Gastrocnemius medialis (tissue), 4 donors: ENCODE results near the gene POLR3GL. TPM values are rescaled to one million over a fixed set of nuclear protein-coding genes. Genes with fewer than 3 reads are reported as not detected.

Source experiments
- ATAC-seq, 2 donors: fragments of 150-250 bp; one replicate each; pipeline ENCODE4 v1.9.1; 2016
- DNase-seq, 2 donors: peaks; one replicate each; pipeline ENCODE4 v3.0.0-alpha.2; 2019
- H3K27ac ChIP-seq, 4 donors: fragments of 200-600 bp; sonication (generic); 1 replicate in 1 of 4; 2 replicates in 3 of 4; pipeline ENCODE4 v1.5.1; 2016 to 2018; ENCODE audit warnings: mild to moderate bottlenecking in 2 of 4, moderate library complexity in 1 of 4
- H3K27me3 ChIP-seq, 3 donors: fragments of 200-600 bp; sonication (generic) in 2 of 3; 1 replicate in 1 of 3; 2 replicates in 2 of 3; pipeline versions ENCODE4 v1.5.1 to v1.6.0; 2016 to 2019; ENCODE audit warnings: mild to moderate bottlenecking in 1 of 3, moderate library complexity in 1 of 3
- H3K36me3 ChIP-seq, 2 donors: fragments of 200-600 bp; sonication (generic) in 1 of 2; one replicate each; pipeline ENCODE4 v1.5.1; 2017 to 2018
- H3K4me1 ChIP-seq, 2 donors: fragments of 200-600 bp; sonication (generic) in 1 of 2; one replicate each; pipeline ENCODE4 v1.5.1; 2016 to 2017; ENCODE audit warnings: mild to moderate bottlenecking in 2 of 2
- H3K4me3 ChIP-seq, 4 donors: fragments of 200-600 bp; sonication (generic) in 3 of 4; 1 replicate in 1 of 4; 2 replicates in 3 of 4; pipeline ENCODE4 v1.5.1; 2016 to 2019; ENCODE audit warnings: mild to moderate bottlenecking in 2 of 4
- H3K9me3 ChIP-seq, 3 donors: fragments of 200-600 bp; sonication (generic) in 2 of 3; 1 replicate in 1 of 3; 2 replicates in 2 of 3; pipeline ENCODE4 v1.5.1; 2016 to 2019
- POLR2A ChIP-seq, 2 donors: fragments of 450-650 bp; IDR thresholded peaks; one replicate each; pipeline ENCODE4 v1.6.1; 2017; ENCODE audit warnings: antibody characterized with exemption in 2 of 2, mild to moderate bottlenecking in 2 of 2, moderate library complexity in 2 of 2
- in situ Hi-C, 4 donors: fragments of 200-750 bp; cut with MboI; loops; one replicate each; pipeline versions ENCODE4 v1.15.0 to v1.8.0; 2017; ENCODE audit warnings: low sequenced_read_pairs in 4 of 4
- intact Hi-C: fragments of 100-400 bp; cut with DNase I; formaldehyde crosslinking; loops from one replicate; pipeline ENCODE4 v1.15.1; 2023; ENCODE audit warnings: low total_unique reads
- total RNA-seq, 4 donors: library from RNA; depleted of rRNA; stranded (reverse); fragments of >200 nt; gene quantifications; one replicate each; pipeline versions ENCODE4 v1.1.0 to v1.2.3, GENCODE V29; 2016
- TF ChIP-seq, protein P1 (sequence below), 5 experiments: fragments of 450-650 bp in 3 of 5; fragments of 200-600 bp in 2 of 5; sonication (generic) in 2 of 5; IDR thresholded peaks in 4 of 5; conservative IDR thresholded peaks in 1 of 5; 1 replicate in 4 of 5; 2 replicates in 1 of 5; pipeline ENCODE4 v1.5.1; 2016 to 2019; ENCODE audit warnings: antibody characterized with exemption in 5 of 5, mild to moderate bottlenecking in 3 of 5, moderate library complexity in 3 of 5

Gene POLR3GL
- total RNA-seq, 4 donors from 2014 or later: 43.5 to 78.8 (median 59.4) TPM

DNA sequence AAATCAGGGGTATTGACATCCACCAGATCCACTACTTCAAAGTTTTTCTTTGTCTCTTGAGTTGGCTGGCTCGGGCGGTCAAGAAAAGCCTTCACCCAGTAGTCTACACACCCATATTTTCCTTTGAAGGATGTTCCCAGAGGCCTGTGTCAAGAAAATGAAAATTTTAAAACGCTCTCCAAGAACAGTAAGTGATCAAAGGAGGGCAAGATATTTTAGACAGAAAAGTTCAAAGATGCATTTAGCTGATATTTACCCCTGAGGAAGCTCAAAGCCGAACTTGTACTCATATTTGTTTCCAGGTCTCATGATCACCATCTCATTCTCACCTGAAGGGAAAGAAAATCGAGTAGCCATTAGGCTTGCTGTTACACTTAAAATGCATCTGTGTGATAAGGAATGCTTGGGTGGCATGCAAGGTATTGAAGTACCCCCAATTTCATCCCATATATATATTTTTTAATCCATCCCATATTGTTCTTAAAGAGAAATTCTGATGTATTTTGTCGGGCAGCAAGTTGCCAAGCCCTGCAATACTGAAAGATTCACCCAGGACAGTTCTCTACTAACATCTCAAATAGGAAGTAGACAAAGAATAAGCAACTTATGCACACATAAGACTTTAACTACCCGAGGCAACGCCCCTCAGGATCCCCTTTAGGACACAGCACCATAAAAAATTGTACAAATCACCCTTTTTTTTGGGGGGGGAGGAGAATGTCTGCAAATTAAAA, 30.8 kb downstream of the POLR3GL start:
- Histone ChIP-seq H3K27ac (peak overlapping the region; percentile 95 to 99 (median 98)), H3K4me1 (peaks cover 4 to 21% of the 10 kb centered on the region in 2 donors), H3K4me3 (peak overlapping the region; percentile 63 to 98 (median 81)), H3K9me3 (no peaks in the 10 kb centered on the region), H3K36me3 (peaks cover 26 to 40% of the 10 kb centered on the region in 2 donors), H3K27me3 (no peaks in the 10 kb centered on the region)
- intact Hi-C loops: loop anchor here (5.0 kb wide), 1 partner anchor 48 kb away; no protein-coding TSS in a partner anchor
- ATAC-seq (no peak), DNase-seq (peak in 1 of 2 donors; percentile 7)
- no peak for TF ChIP-seq POLR2A (IDR thresholded peaks at IDR 0.05)
- TF ChIP-seq, protein P1, sequence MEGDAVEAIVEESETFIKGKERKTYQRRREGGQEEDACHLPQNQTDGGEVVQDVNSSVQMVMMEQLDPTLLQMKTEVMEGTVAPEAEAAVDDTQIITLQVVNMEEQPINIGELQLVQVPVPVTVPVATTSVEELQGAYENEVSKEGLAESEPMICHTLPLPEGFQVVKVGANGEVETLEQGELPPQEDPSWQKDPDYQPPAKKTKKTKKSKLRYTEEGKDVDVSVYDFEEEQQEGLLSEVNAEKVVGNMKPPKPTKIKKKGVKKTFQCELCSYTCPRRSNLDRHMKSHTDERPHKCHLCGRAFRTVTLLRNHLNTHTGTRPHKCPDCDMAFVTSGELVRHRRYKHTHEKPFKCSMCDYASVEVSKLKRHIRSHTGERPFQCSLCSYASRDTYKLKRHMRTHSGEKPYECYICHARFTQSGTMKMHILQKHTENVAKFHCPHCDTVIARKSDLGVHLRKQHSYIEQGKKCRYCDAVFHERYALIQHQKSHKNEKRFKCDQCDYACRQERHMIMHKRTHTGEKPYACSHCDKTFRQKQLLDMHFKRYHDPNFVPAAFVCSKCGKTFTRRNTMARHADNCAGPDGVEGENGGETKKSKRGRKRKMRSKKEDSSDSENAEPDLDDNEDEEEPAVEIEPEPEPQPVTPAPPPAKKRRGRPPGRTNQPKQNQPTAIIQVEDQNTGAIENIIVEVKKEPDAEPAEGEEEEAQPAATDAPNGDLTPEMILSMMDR (IDR thresholded peaks at IDR 0.05 in 4 of 5, conservative IDR thresholded peaks at IDR 0.05 in 1 of 5): no peak
- in situ Hi-C loops: no loop called here

DNA sequence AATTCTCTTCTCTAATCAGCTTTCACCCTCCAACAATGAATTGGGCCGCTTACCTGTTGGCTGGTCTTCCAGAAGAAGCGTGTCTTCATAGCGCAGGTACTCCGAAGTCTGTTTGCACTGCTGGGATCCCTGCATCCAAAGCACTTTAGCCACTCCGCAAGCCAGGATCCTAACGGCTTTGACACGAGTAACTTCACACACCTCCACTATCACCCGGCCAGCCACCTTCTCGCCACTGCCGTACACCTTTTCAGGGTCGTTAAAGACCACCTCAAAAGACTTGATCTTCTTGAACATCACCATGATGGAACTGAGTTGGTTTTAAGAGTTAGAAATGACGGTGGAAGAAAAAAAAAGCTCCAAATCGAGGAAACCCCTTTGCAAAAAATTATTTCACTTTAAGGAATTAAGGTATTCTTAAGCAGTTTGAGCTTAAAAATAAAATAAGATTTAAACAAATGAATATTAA, 31.5 kb downstream of the POLR3GL start:
- Histone ChIP-seq H3K27ac (peak overlapping the region; percentile 95 to 99 (median 98)), H3K27me3 (no peaks in the 10 kb centered on the region), H3K9me3 (no peaks in the 10 kb centered on the region), H3K36me3 (peaks cover 26 to 40% of the 10 kb centered on the region in 2 donors), H3K4me1 (peaks cover 5 to 24% of the 10 kb centered on the region in 2 donors), H3K4me3 (peak overlapping the region; percentile 63 to 98 (median 81))
- in situ Hi-C loops (no loop called here), intact Hi-C loops (loop anchor here (5.0 kb wide), 1 partner anchor 49 kb away; no protein-coding TSS in a partner anchor)
- ATAC-seq: no peak
- TF ChIP-seq POLR2A (IDR thresholded peaks at IDR 0.05): no peak
- TF ChIP-seq, protein P1 (IDR thresholded peaks at IDR 0.05 in 4 of 5, conservative IDR thresholded peaks at IDR 0.05 in 1 of 5): no peak
- peak in 1 of 2 donors; percentile 29 for DNase-seq

DNA sequence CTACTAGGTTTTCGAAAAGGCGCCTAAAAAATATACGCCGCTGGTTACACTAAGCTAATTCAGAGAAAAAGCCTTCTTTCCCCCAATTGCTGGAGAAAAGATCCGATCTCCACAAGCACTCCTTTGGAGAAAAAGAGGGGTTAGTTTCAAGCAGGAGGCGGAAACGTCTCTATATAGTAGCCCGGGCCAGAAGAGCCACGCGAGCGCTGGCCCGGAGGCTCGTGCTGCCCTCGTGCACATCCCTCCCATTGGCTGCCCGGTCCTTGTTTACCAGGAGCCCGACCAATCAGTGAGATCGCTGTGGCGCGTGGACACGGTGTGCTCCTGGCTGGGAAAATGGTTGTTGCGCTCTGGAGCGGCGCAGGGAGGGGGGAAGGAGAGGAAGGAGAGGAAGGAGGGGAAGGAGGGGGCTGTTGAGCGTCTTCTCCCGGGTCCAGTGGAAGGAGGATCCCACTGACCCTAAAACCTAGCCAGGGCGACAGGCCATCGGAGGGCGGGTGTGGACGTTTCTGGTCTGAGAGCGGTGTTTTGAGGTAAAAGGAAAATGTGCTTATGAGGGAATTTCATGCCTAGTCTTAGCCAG, 32.0 kb downstream of the POLR3GL start, which contains the start of gene TXNIP:
Gene TXNIP (minus strand): TSS at position 147 of the 583 bp plus-strand sequence. CDS start 313 bp downstream, outside the sequence.
- DNase-seq (peak; percentile 99 to 100), ATAC-seq (peak; percentile 61 to 74)
- H3K27me3 ChIP-seq: no peaks in the 10 kb centered on the region
- H3K9me3 ChIP-seq: no peaks in the 10 kb centered on the region
- H3K36me3 ChIP-seq: peaks cover 26 to 40% of the 10 kb centered on the region in 2 donors
- H3K4me1 ChIP-seq: peaks cover 8 to 25% of the 10 kb centered on the region in 2 donors
- intact Hi-C loops: loop anchor here (5.0 kb wide), 1 partner anchor 49 kb away; no protein-coding TSS in a partner anchor
- H3K27ac ChIP-seq: peak within 1 kb of the TSS; percentile 95 to 99 (median 98)
- TF ChIP-seq, protein P1 (IDR thresholded peaks at IDR 0.05 in 4 of 5, conservative IDR thresholded peaks at IDR 0.05 in 1 of 5): no peak
- TF ChIP-seq POLR2A (IDR thresholded peaks at IDR 0.05): peak; percentile 94 to 96
- in situ Hi-C loops: no loop called here
- peak within 1 kb of the TSS; percentile 63 to 98 (median 81) for H3K4me3 ChIP-seq

DNA sequence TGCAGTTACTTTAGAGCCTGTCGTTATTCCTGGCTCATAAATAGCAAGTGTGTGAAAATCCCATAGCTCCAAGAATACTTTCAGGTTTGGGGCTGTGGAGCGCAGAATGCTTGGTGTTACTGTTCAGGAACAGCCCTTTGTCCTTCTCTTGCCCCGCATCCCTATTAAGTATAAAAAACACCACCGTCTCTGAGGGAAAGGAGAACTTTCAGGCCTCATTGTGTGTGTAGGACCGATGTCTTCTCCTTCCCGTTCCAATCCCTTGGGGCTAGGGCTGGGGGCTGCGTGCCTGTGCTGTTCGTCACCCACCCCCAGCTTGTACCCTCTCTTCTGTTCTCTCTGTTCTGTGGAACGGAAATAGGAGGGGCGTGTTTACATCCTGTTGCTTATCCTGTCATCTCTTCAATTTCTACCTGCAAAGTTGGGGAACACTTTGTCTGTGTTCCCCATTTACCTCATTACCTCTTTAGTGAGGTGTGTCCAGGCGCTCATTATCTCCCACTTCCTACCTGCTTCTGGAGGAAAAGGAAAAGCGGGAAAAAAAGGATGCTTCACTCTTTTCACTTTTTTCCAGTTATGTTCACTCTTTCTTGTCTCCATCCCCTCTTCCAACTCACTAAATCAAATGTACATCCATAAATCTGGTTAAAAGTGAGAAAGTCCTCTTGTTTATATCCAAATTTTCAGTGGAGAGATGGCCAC, 32.7 kb downstream of the POLR3GL start:
- peaks cover 26 to 40% of the 10 kb centered on the region in 2 donors for H3K36me3 ChIP-seq
- H3K27me3 ChIP-seq: no peaks in the 10 kb centered on the region
- H3K4me3 ChIP-seq: peak overlapping the region; percentile 63 to 98 (median 79)
- DNase-seq (peak; percentile 63 to 64), ATAC-seq (peak; percentile 7 to 15)
- peaks cover 15 to 31% of the 10 kb centered on the region in 2 donors for H3K4me1 ChIP-seq
- in situ Hi-C loops (no loop called here), intact Hi-C loops (loop anchor here (5.0 kb wide), 1 partner anchor 50 kb away; no protein-coding TSS in a partner anchor)
- TF ChIP-seq, protein P1 (IDR thresholded peaks at IDR 0.05 in 4 of 5, conservative IDR thresholded peaks at IDR 0.05 in 1 of 5): no peak
- TF ChIP-seq POLR2A (IDR thresholded peaks at IDR 0.05): no peak
- H3K9me3 ChIP-seq: no peaks in the 10 kb centered on the region
- H3K27ac ChIP-seq: peak overlapping the region; percentile 95 to 99 (median 98)
